ENCODE results near the gene DPYD.
"Not testable (repeated sequence)": the region's sequence is repeated elsewhere in the genome, so short reads cannot be mapped to it uniquely, and the experiment has no call there.

The DPYD gene

GRCh38 chr1:97350241-97350640, 570.6 kb downstream of the DPYD start:
- peak; percentile 46 for DNase-seq

DNA sequence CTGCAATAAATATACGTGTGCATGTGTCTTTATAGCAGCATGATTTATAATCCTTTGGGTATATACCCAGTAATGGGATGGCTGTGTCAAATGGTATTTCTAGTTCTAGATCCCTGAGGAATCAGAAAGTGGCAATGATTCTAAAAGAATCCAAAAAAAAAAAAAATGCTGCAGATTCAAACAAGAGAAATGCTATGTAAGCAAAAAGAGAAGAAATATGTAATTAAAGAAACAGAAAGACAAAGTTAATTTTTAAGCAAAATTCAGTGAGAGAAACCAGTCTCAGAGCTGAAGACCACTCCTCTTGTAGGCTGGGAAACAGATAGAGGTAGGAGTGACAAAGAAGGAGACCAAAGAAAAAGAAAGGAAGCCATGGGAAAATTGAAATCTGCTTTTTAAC, 571.0 kb downstream of the DPYD start:
- not testable (repeated sequence) for DNase-seq

DNA sequence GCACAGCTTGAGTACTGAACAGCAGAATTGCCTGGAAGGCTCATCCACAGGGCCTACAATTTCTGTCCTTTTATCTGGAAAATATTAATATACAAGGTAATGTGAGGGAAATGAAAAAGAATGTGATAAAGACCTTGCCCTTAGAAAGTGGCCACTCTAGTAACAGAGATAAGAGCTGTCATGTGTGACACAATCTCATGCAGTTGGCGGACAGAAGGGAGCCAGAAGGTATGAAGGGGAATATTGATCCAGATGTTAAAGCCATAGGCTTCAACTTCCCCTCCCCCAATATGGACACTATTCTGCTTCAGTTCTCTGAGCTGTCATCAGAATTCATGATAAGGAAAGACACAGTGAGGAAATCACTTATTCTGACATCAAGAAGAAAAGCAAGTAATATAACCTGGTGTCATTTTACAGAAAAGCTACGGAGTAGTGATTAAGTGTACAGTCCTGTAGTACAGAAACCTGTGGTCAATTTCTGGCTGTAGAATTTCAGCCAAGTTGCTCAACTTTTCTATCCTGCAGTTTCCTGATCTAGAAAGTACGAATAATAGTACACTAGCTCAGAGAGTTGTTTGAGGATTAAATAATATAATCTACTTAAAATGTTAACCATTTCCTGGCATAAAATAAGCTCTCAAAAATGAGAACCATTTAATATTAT, 572.1 kb downstream of the DPYD start:
- peak; percentile 36 for DNase-seq

- peak; percentile 88 for DNase-seq
Observed at GRCh38 chr1:97340951-97341350, 579.9 kb downstream of the DPYD start.

- no peak for DNase-seq
Observed at GRCh38 chr1:97338347-97338746, 582.5 kb downstream of the DPYD start.

GRCh38 chr1:97337250-97338030, 583.4 kb downstream of the DPYD start:
- peak; percentile 30 for DNase-seq

DNA sequence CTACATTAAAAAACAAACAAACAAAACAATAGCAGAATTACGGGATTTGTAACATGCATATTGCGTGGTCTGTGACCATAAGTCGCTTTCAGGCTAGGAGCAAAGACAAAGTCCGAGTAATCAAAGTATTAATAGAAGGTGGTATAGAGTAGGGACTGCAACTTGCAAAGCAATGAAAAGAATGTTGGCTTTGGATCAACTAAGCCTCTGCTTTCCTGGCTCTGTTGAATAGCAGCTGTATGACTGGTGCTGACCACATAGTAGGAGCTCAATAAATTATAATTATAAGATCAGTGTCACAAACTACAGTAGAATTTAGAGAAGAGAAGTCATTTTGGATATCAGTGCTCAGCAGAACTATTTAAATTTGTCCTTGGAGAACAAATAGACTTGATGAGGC, 586.4 kb downstream of the DPYD start:
- DNase-seq, result peak; percentile 96

DNA sequence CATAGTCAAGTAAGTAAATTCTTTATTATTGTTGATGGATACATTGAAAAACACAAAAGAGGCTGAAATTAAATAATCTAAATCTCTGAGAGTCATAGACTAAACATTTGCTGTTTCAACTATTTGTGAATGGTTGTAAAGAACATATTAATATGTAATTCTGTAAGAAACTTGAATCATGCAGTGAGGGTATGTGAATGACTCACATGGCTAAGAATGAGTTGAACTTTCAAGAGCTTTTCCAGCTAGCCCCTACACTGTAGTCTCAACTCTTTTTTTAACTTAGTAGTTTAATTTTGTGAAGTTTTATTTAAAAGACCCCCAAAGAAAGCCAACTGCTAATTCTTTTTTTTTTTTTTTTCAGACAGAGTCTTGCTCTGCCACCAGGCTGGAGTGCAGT, 588.1 kb downstream of the DPYD start:
- DNase-seq, result peak; percentile 87

- DNase-seq, result no peak
Observed at GRCh38 chr1:97331165-97331564, 589.7 kb downstream of the DPYD start.

DNA sequence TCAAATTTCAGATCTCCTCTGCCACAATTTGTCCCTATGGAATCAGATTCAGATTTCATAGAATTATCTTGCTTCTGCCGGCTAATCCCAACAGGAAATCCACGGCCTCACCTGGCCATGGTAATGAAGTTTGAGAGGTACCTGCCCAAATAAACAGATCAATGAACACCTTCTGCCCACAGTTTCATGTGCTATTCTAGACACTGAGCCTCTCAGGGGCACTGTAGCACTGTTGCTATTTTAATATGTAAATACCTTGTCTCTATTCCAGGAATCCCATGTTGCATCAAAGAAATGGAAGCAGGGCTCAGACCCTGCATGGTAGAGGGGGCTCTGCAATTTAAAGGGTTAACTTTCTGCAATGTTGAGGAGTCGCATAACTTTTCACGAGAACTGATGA, 606.1 kb downstream of the DPYD start:
- DNase-seq, result no peak

GRCh38 chr1:97308131-97308530, 612.7 kb downstream of the DPYD start:
- peak; percentile 57 for DNase-seq

DNA sequence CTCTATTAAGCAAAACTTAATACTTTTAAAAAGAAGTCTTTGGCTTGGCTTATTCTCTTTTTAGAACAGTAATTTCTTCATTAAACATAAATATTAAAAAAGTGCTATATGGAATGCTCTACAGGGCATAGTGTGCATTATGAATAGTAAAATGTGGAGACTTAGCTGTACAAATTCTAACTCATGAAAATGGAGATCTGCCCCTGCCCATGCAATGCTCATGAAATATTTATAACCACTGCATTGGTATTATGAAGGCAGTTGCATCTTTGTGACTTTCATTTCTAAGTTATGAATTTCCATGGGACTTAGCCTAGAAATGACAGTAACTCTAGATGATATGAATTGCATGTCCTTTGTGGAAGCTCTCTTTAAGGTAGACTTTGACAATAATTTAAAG, 613.3 kb downstream of the DPYD start:
- DNase-seq, result no peak

DNA sequence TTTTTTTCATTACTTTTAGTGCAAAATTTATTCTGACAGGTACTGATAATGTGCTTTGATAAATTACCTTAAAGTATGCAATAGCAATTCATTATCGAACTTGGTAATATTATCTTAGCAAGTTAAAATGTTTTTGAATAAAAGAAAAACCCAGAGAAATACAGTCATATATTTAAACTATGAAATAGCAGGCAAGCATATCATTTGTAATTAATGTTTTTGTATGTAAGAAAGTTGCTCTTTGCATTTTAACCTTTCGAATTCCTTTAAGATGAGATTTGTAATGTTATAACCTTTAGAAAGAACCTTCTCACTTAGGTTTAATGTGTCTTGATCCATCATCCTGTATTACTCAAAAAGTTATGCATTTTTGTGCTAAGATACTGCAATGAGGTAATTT, 613.7 kb downstream of the DPYD start:
- DNase-seq, result no peak

DNA sequence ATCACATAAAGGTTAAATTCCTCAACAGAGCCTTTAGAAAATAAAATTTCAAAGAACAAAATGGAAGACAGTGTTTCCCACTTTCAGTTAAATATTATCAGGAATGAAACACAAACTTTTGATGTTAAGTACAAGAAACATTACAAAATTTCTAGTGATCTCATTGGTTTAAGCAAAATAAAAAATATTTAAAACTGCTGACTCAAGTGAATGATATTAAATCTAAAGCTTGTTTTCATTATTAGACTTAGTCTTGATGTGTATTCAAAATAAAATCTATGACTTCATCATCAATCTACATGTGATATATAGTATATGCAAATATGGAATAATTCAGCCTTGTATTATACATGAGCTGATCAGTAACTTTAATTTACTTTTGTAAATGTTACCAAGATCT, 614.3 kb downstream of the DPYD start:
- DNase-seq, result no peak

DNA sequence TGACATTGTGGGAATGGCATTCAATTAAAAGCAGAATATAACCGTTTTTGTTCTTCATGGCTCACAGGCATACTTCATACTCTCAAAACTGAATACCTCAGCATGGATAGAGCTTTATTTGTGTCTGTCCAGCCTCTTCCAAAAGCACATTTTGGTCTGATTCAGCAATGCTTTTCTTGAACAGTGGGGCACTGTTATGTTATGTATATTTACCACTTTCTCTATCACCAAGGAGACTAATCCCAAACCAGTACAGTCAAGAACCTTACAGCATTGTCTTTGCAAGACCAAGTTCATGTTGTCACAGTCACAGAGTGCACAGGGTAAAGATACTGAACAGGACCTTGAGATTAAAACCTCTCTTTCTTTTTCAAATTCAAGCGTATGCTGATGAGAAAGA, 616.5 kb downstream of the DPYD start:
- no peak for DNase-seq

DNA sequence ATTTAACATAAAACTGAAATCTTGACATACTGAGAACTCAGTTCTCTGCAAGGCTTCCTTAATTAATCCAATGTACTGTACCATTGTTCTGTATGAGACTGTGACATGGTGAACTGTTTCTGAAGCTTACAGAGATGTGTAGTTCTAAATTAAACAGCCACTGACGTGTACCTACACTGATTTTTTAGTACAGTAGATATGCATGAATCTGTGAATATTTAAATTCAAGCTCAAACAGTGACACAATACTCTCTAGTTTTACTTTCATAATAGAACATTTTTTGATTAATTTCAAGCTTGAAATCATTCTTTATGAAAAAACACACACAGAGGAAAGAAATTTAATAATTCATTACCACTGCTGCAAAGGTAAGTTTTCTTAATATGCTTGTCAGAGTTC, 621.9 kb downstream of the DPYD start:
- no peak for DNase-seq

DNA sequence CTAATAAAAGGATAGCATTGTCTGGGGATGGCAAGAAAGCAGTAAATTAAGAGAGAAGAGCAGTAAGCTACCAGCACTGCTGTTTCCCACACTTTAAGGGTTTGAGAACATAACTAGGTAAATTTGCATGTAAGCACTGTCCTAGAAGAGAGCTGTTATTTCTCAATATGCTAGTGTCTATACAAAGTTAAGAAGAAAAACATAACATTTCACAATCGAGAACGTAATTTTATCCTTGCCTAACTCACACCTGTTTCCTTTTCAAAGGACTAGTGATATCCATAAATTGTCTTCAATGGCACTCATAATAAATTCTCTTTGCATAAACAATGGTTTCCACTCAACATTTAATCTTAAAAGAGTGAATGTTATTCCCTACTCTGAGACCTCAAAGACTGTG, 623.2 kb downstream of the DPYD start:
- no peak for DNase-seq

- DNase-seq, result no peak
Observed at GRCh38 chr1:97281962-97282361, 638.9 kb downstream of the DPYD start.

GRCh38 chr1:97277891-97278654, 642.8 kb downstream of the DPYD start:
- DNase-seq, result peak; percentile 76

DNA sequence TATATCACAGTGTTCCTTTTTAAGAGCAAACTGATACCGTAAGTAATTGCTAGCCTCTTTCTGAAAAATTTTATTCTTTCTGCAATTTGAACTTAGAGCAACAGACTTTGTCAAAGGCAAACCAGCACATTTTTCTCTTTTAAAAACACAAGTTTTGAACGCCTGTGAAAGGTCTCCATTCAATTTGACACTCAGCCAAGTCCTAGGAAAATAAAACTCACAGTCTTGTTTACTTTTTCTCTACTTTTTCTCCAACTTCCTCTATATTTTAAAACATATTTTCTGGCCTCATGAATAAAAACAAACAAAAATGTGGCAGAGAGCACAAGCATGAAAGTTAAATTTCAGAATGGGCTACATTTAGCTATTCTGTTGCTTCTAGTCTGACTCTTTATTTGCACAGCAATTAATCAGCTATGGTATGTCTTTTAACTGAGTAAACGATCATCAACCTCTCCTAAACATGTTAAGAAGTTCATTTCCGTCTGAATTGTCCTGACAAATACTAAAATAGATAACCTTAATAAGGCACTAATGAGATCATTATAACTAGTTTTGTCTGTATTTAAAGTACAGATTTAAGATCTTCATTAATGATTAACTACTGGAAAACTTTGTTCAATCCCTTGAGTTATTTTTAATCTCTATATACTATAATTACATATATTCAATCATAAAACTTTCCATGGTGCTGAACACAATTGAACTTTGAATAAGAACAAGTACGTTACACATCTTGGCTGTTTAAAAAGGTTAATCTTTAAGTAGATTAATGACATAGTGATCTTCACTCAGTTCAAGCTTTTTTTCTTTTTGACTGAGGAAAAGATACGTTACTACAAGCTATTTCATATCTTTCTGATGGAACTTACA, 648.7 kb downstream of the DPYD start:
- DNase-seq, result no peak

- peak; percentile 2 for DNase-seq
Observed at GRCh38 chr1:97270508-97271307, 650.1 kb downstream of the DPYD start.

GRCh38 chr1:97265630-97266029, 655.2 kb downstream of the DPYD start:
- no peak for DNase-seq
